IMR-90 (cell line): Measurements from ENCODE around the gene FAU. TPM values are rescaled to one million over a fixed set of nuclear protein-coding genes. Genes with fewer than 3 reads are reported as not detected.

Experiments used
- MXI1 ChIP-seq: IDR thresholded peaks from 2 replicates; pipeline ENCODE4 v1.6.1; 2012; ENCODE audit warnings: low read depth, mild to moderate bottlenecking, low read length, moderate library complexity, borderline replicate concordance
- NFE2L2 ChIP-seq: fragments of 150-350 bp; IDR thresholded peaks from 2 replicates; pipeline ENCODE4 v1.6.1; 2016; ENCODE audit warnings: low read depth, mild to moderate bottlenecking, low read length
- polyA plus RNA-seq, 3 experiments: library from polyadenylated mRNA; depleted of rRNA; stranded (reverse); fragments of >200 nt; gene quantifications; 2 replicates each; pipeline ENCODE4 v1.2.3, GENCODE V29; 2012; ENCODE audit warnings: low replicate concordance in 1 of 3
- total RNA-seq: library from RNA; depleted of rRNA; stranded (reverse); fragments of >200 nt; gene quantifications from 2 replicates; pipeline ENCODE4 v1.2.3, GENCODE V29; 2012
- TF ChIP-seq, protein P1 (sequence below): conservative IDR thresholded peaks from 2 replicates; pipeline ENCODE4 v1.5.1; 2012; ENCODE audit warnings: mild to moderate bottlenecking, low read depth, low read length, improper control_type of control experiment
- TF ChIP-seq, protein P2 (sequence below): fragments of 150-350 bp; IDR thresholded peaks from 2 replicates; pipeline ENCODE4 v1.6.1; 2017; ENCODE audit warnings: mild to moderate bottlenecking, antibody characterized with exemption, low read length, low read depth

FAU gene
- total and polyA plus RNA-seq, 2 of the 4 experiments (the other 2 are of a cell fraction), result 189 to 652 TPM

GRCh38 chr11:65121865-65122696, at the start of gene FAU, which contains the start of gene MRPL49 (continued):
- TF ChIP-seq, protein P1, sequence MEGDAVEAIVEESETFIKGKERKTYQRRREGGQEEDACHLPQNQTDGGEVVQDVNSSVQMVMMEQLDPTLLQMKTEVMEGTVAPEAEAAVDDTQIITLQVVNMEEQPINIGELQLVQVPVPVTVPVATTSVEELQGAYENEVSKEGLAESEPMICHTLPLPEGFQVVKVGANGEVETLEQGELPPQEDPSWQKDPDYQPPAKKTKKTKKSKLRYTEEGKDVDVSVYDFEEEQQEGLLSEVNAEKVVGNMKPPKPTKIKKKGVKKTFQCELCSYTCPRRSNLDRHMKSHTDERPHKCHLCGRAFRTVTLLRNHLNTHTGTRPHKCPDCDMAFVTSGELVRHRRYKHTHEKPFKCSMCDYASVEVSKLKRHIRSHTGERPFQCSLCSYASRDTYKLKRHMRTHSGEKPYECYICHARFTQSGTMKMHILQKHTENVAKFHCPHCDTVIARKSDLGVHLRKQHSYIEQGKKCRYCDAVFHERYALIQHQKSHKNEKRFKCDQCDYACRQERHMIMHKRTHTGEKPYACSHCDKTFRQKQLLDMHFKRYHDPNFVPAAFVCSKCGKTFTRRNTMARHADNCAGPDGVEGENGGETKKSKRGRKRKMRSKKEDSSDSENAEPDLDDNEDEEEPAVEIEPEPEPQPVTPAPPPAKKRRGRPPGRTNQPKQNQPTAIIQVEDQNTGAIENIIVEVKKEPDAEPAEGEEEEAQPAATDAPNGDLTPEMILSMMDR, result no peak
- TF ChIP-seq, protein P2, sequence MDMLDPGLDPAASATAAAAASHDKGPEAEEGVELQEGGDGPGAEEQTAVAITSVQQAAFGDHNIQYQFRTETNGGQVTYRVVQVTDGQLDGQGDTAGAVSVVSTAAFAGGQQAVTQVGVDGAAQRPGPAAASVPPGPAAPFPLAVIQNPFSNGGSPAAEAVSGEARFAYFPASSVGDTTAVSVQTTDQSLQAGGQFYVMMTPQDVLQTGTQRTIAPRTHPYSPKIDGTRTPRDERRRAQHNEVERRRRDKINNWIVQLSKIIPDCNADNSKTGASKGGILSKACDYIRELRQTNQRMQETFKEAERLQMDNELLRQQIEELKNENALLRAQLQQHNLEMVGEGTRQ, result no peak
- no peak for TF ChIP-seq NFE2L2
- 0 out of 2 replicates have a peak, but pooled peaks have one; percentile 70 for TF ChIP-seq MXI1
